Mucosa of descending colon (tissue), 3 donors: Measurements from ENCODE around the gene TFDP1. TPM values are rescaled to one million over a fixed set of nuclear protein-coding genes. Genes with fewer than 3 reads are reported as not detected.

ENCODE experiments used
- ATAC-seq: fragments of 200-7000 bp; cut with Tn5 transposase; one replicate; pipeline ENCODE4 v1.9.1; 2020; ENCODE audit warnings: mild to moderate bottlenecking, moderate library complexity
- DNase-seq, 3 donors: peaks; one replicate each; pipeline ENCODE4 v3.0.0-alpha.2; 2020
- H3K36me3 ChIP-seq: fragments of 200-600 bp; one replicate; pipeline ENCODE4 v1.8.0; 2021; ENCODE audit warnings: low read depth, mild to moderate bottlenecking
- H3K4me1 ChIP-seq: fragments of 200-600 bp; one replicate; pipeline ENCODE4 v1.8.0; 2021; ENCODE audit warnings: low read depth, mild to moderate bottlenecking
- H3K4me3 ChIP-seq: fragments of 200-600 bp; one replicate; pipeline ENCODE4 v1.8.0; 2021; ENCODE audit warnings: mild to moderate bottlenecking
- H3K9me3 ChIP-seq: fragments of 200-600 bp; one replicate; pipeline ENCODE4 v1.8.0; 2021; ENCODE audit warnings: mild to moderate bottlenecking
- CTCF ChIP-seq: fragments of 200-600 bp; IDR thresholded peaks from one replicate; pipeline ENCODE4 v1.8.0; 2022; ENCODE audit warnings: antibody characterized with exemption, mild to moderate bottlenecking
- intact Hi-C, 2 donors: fragments of 100-400 bp; cut with DNase I in 1 of 2; cut with micrococcal nuclease in 1 of 2; formaldehyde crosslinking; loops; one replicate each; pipeline versions ENCODE4 v1.11.0 to v1.11.1; 2022; cut with DNase I, micrococcal nuclease
- total RNA-seq, 3 donors: library from RNA; stranded (reverse); fragmentation: NEBNext Ultra II Directional in 2 of 3; extraction: Animal tissue kit (Norgen Biotek cat#: 25700) in 2 of 3; gene quantifications; one replicate each; pipeline versions ENCODE4 v1.2.1 to v1.2.4, GENCODE V29; 2021 to 2023
- donor health status: DM: no; HTN: no; CAD: no; lungs with moderate emphysema.
- donor health status: DM: no; HTN: no; CAD: no.
- donor health status: DM: no; HTN: yes; CAD: no.

The TFDP1 gene
- total RNA-seq, 3 donors from 2014 or later: 52.7 to 66.4 (median 54.3) TPM

GRCh38 chr13:113598481-113598880, 13.9 kb downstream of the TFDP1 start:
- Histone ChIP-seq H3K36me3 (no peaks in the 10 kb centered on the region), H3K4me1 (no peaks in the 10 kb centered on the region), H3K9me3 (no peaks in the 10 kb centered on the region), H3K4me3 (no peak overlapping the region)
- intact Hi-C loops: no loop called here
- TF ChIP-seq CTCF: no peak
- ATAC-seq: no peak
- no peak for DNase-seq

- TF ChIP-seq CTCF: no peak
- Histone ChIP-seq H3K4me3 (no peak overlapping the region), H3K36me3 (no peaks in the 10 kb centered on the region), H3K9me3 (no peaks in the 10 kb centered on the region), H3K4me1 (no peaks in the 10 kb centered on the region)
- DNase-seq (peak in 1 of 3 donors; percentile 13), ATAC-seq (no peak)
- intact Hi-C loops: no loop called here
Measured at GRCh38 chr13:113599391-113599790, 14.8 kb downstream of the TFDP1 start.

- Histone ChIP-seq H3K9me3 (no peaks in the 10 kb centered on the region), H3K4me1 (no peaks in the 10 kb centered on the region), H3K36me3 (no peaks in the 10 kb centered on the region), H3K4me3 (no peak overlapping the region)
- ATAC-seq (no peak), DNase-seq (peak in 1 of 3 donors; percentile 17)
- intact Hi-C loops: no loop called here
- no peak for TF ChIP-seq CTCF
Measured at GRCh38 chr13:113601166-113602070, 16.9 kb downstream of the TFDP1 start.

GRCh38 chr13:113602291-113602988, 17.9 kb downstream of the TFDP1 start:
- no peaks in the 10 kb centered on the region for H3K36me3 ChIP-seq
- ATAC-seq: no peak
- no peak for TF ChIP-seq CTCF

GRCh38 chr13:113603116-113603710, 18.7 kb downstream of the TFDP1 start:
- Histone ChIP-seq H3K9me3 (no peaks in the 10 kb centered on the region), H3K36me3 (no peaks in the 10 kb centered on the region), H3K4me3 (no peak overlapping the region), H3K4me1 (no peaks in the 10 kb centered on the region)
- ATAC-seq (no peak), DNase-seq (peak in 1 of 3 donors; percentile 10)
- intact Hi-C loops: no loop called here
- no peak for TF ChIP-seq CTCF

More at GRCh38 chr13:113602291-113602988, 17.9 kb downstream of the TFDP1 start:
- intact Hi-C loops: no loop called here
- no peak overlapping the region for H3K4me3 ChIP-seq
- peak in 2 of 3 donors; percentile 3 for DNase-seq
- no peaks in the 10 kb centered on the region for H3K4me1 ChIP-seq
- H3K9me3 ChIP-seq: no peaks in the 10 kb centered on the region
